Measurements from ENCODE around the gene ACADM.
"Not testable (repeated sequence)": the region's sequence is repeated elsewhere in the genome, so short reads cannot be mapped to it uniquely, and the experiment has no call there.

The ACADM gene

GRCh38 chr1:75796376-75797272, 72.1 kb downstream of the ACADM start, which contains the start of gene MSH4:
MSH4 (plus strand) TSS chr1:75796882; CDS start chr1:75796986, 104 bp downstream.
- no peak for DNase-seq

DNA sequence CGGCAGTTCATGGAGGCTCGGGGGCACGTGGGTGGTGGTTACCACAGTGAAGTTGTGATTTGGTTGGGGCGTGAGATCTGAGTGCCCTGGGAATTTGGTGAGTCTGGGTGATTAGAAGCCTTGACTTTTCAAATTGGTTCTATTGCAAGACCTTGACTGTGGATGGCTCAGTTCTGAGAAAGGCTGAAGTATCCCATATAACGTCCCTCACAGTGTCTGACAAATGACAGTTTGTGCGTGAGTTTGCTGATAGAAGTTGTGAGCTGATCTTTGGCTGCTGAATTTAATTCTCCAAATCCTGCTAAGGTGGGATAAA, 72.7 kb downstream of the ACADM start:
- no peak for DNase-seq

GRCh38 chr1:75797606-75798216, 73.2 kb downstream of the ACADM start:
- DNase-seq, result no peak

GRCh38 chr1:75801480-75801879, 77.0 kb downstream of the ACADM start:
- not testable (repeated sequence) for DNase-seq

DNA sequence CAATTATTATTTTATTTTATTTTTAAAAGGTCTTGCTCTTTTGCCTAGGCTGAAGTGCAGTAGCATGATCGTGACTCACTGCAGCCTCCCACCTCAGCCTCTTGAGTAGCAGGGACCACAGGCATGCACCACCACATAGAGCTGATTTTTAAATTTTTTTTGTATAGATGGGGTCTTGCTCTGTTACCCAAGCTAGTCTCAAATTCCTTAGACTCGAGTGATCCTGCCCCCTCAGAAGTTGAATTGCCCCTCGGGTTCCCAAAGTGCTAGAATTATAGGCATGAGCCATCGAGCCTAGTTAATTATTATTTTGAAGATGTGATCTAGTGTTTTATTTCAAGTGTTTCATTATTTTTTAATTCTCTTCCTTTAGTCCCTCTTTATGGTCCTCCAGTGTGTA, 84.4 kb downstream of the ACADM start:
- DNase-seq, result no peak

GRCh38 chr1:75810113-75810512, 85.6 kb downstream of the ACADM start:
- not testable (repeated sequence) for DNase-seq

- no peak for DNase-seq
Observed at GRCh38 chr1:75811211-75811981, 86.9 kb downstream of the ACADM start.

- no peak for DNase-seq
Observed at GRCh38 chr1:75812065-75812464, 87.6 kb downstream of the ACADM start.

Measured in amniotic stem cell (primary cell).